Erythroblast (primary cell): ENCODE measurements around the gene ZBTB20.
"Not testable (repeated sequence)": the region's sequence is repeated elsewhere in the genome, so short reads cannot be mapped to it uniquely, and the experiment has no call there.

Source experiments
- GATA1 ChIP-seq: IDR thresholded peaks from 2 replicates; pipeline ENCODE4 v1.6.1; 2011; ENCODE audit warnings: low read depth, mild to moderate bottlenecking, control low read depth, low read length, moderate library complexity
- POLR2A ChIP-seq: IDR thresholded peaks from 2 replicates; pipeline ENCODE4 v1.6.1; 2011; ENCODE audit warnings: mild to moderate bottlenecking, low read length

DNA sequence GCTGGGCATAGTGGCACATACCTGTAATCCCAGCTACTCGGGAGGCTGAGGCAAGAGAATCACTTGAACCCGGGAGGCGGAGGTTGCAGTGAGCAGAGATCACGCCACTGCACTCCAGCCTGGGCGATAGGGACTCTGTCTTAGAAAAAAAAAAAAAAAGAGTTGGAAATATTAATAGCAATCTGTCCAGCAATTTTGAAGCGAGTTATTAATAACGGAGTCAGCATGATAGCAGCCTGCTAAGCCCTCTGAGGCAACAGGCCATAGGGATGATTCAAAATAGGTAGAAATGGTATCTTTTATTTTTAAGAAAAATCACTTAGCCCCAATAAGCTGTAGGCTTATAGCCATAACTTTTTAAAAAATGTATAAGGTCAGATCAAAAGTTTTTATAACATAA, 37.0 kb downstream of the ZBTB20 start:
- not testable (repeated sequence) for TF ChIP-seq POLR2A, GATA1
